ENCODE results near the gene DERL3. TPM values are rescaled to one million over a fixed set of nuclear protein-coding genes. Genes with fewer than 3 reads are reported as not detected.

DERL3 gene
- total RNA-seq, 1 donor, result 0.36 TPM

GRCh38 chr22:23817146-23817545, 21.7 kb downstream of the DERL3 start:
- Histone ChIP-seq H2AFZ (ENCODE audit: low read length) (no peak overlapping the region), H3K36me3 (ENCODE audit: insufficient read depth, low read length) (peaks cover 57% of the 10 kb centered on the region), H4K20me1 (ENCODE audit: insufficient read depth, low read length) (peaks cover 6% of the 10 kb centered on the region), H3K4me1 (ENCODE audit: insufficient read depth, low read length) (no peaks in the 10 kb centered on the region), H3K4me3 (ENCODE audit: insufficient read depth, low read length) (no peak overlapping the region), H3K27ac (ENCODE audit: low read depth, low read length) (no peak overlapping the region), H3K9me3 (ENCODE audit: low read depth, low read length) (no peaks in the 10 kb centered on the region), H3K4me2 (ENCODE audit: insufficient read depth, low read length) (no peak overlapping the region), H3K27me3 (ENCODE audit: insufficient read depth, low read length) (no peaks in the 10 kb centered on the region), H3K79me2 (ENCODE audit: insufficient read depth, low read length) (no peaks in the 10 kb centered on the region)
- TF ChIP-seq, protein P1, sequence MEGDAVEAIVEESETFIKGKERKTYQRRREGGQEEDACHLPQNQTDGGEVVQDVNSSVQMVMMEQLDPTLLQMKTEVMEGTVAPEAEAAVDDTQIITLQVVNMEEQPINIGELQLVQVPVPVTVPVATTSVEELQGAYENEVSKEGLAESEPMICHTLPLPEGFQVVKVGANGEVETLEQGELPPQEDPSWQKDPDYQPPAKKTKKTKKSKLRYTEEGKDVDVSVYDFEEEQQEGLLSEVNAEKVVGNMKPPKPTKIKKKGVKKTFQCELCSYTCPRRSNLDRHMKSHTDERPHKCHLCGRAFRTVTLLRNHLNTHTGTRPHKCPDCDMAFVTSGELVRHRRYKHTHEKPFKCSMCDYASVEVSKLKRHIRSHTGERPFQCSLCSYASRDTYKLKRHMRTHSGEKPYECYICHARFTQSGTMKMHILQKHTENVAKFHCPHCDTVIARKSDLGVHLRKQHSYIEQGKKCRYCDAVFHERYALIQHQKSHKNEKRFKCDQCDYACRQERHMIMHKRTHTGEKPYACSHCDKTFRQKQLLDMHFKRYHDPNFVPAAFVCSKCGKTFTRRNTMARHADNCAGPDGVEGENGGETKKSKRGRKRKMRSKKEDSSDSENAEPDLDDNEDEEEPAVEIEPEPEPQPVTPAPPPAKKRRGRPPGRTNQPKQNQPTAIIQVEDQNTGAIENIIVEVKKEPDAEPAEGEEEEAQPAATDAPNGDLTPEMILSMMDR (IDR thresholded peaks at IDR 0.05; ENCODE audit: extremely low read depth, low read depth, low read length), result no peak
- DNase-seq (ENCODE audit: insufficient read length, low spot score, missing footprints), result no peak

- no peaks in the 10 kb centered on the region for H3K9me3 ChIP-seq (ENCODE audit: low read depth, low read length)
- DNase-seq (ENCODE audit: insufficient read length, low spot score, missing footprints), result no peak
- H3K4me2 ChIP-seq (ENCODE audit: insufficient read depth, low read length), result no peak overlapping the region
- H3K36me3 ChIP-seq (ENCODE audit: insufficient read depth, low read length), result peaks cover 65% of the 10 kb centered on the region
- TF ChIP-seq, protein P1 (IDR thresholded peaks at IDR 0.05; ENCODE audit: extremely low read depth, low read depth, low read length), result no peak
- no peak overlapping the region for H2AFZ ChIP-seq (ENCODE audit: low read length)
- no peaks in the 10 kb centered on the region for H3K79me2 ChIP-seq (ENCODE audit: insufficient read depth, low read length)
- H3K4me3 ChIP-seq (ENCODE audit: insufficient read depth, low read length), result no peak overlapping the region
- H4K20me1 ChIP-seq (ENCODE audit: insufficient read depth, low read length), result peaks cover 6% of the 10 kb centered on the region
- no peaks in the 10 kb centered on the region for H3K4me1 ChIP-seq (ENCODE audit: insufficient read depth, low read length)
- no peak overlapping the region for H3K27ac ChIP-seq (ENCODE audit: low read depth, low read length)
- H3K27me3 ChIP-seq (ENCODE audit: insufficient read depth, low read length), result no peaks in the 10 kb centered on the region
Measured at GRCh38 chr22:23816156-23816976, 22.4 kb downstream of the DERL3 start.

GRCh38 chr22:23815541-23816155, 23.2 kb downstream of the DERL3 start:
- Histone ChIP-seq H4K20me1 (ENCODE audit: insufficient read depth, low read length) (peaks cover 3% of the 10 kb centered on the region), H2AFZ (ENCODE audit: low read length) (no peak overlapping the region), H3K27ac (ENCODE audit: low read depth, low read length) (no peak overlapping the region), H3K4me3 (ENCODE audit: insufficient read depth, low read length) (no peak overlapping the region), H3K79me2 (ENCODE audit: insufficient read depth, low read length) (no peaks in the 10 kb centered on the region), H3K4me1 (ENCODE audit: insufficient read depth, low read length) (no peaks in the 10 kb centered on the region), H3K36me3 (ENCODE audit: insufficient read depth, low read length) (peaks cover 66% of the 10 kb centered on the region), H3K27me3 (ENCODE audit: insufficient read depth, low read length) (no peaks in the 10 kb centered on the region), H3K4me2 (ENCODE audit: insufficient read depth, low read length) (no peak overlapping the region), H3K9me3 (ENCODE audit: low read depth, low read length) (no peaks in the 10 kb centered on the region)
- TF ChIP-seq, protein P1 (IDR thresholded peaks at IDR 0.05; ENCODE audit: extremely low read depth, low read depth, low read length), result no peak
- DNase-seq (ENCODE audit: insufficient read length, low spot score, missing footprints), result no peak

DNA sequence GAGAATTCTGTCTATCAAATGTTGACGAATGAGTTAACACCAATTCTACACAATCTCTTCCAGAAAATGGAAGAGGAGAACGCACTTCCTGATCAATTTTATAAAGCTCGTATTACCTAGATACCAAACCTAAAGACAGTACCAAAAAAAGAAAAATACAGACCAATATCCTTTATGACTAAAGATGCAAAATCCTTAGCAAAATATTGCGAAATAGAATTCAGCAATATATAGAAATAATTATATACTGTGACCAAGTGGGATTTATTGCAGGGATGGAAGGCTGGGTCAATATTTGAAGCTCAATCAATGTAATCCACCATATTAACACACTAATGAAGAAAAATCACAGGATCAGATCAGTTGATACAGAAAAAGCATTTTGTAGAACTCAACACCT, 26.4 kb downstream of the DERL3 start:
- DNase-seq (ENCODE audit: insufficient read length, low spot score, missing footprints), result no peak
- Histone ChIP-seq H3K4me2 (ENCODE audit: insufficient read depth, low read length) (no peak overlapping the region), H3K79me2 (ENCODE audit: insufficient read depth, low read length) (no peaks in the 10 kb centered on the region), H3K27me3 (ENCODE audit: insufficient read depth, low read length) (no peaks in the 10 kb centered on the region), H3K36me3 (ENCODE audit: insufficient read depth, low read length) (peaks cover 47% of the 10 kb centered on the region), H4K20me1 (ENCODE audit: insufficient read depth, low read length) (peaks cover 3% of the 10 kb centered on the region), H3K27ac (ENCODE audit: low read depth, low read length) (no peak overlapping the region), H3K4me1 (ENCODE audit: insufficient read depth, low read length) (no peaks in the 10 kb centered on the region), H3K4me3 (ENCODE audit: insufficient read depth, low read length) (no peak overlapping the region), H3K9me3 (ENCODE audit: low read depth, low read length) (no peaks in the 10 kb centered on the region), H2AFZ (ENCODE audit: low read length) (no peak overlapping the region)
- TF ChIP-seq, protein P1 (IDR thresholded peaks at IDR 0.05; ENCODE audit: extremely low read depth, low read depth, low read length), result no peak

All from osteoblast (primary cell).